ENCODE measurements around the gene MYLK. TPM values are rescaled to one million over a fixed set of nuclear protein-coding genes. Genes with fewer than 3 reads are reported as not detected.

MYLK gene
- total and polyA plus RNA-seq, 2 donors (not counting 1 experiment from before 2014, with no cell fraction given) = 0.51 TPM; not detected in 1

GRCh38 chr3:123864706-123865105 lies 19.4 kb downstream of the MYLK start:
- no peaks in the 10 kb centered on the region for H3K4me1 Mint-ChIP-seq
- no peaks in the 10 kb centered on the region for H3K9me3 Mint-ChIP-seq (ENCODE audit: insufficient read depth)
- Histone ChIP-seq H3K27me3 (replicated peaks in 1 of 4; ENCODE audit: control extremely low read depth in 1 of 4, control insufficient read depth in 3 of 4, insufficient read depth in 4 of 4, low read length in 3 of 4) (no peaks in the 10 kb centered on the region), H3K4me1 (ENCODE audit: control insufficient read depth in 2 of 2, insufficient read depth in 2 of 2, low read length in 2 of 2) (no peaks in the 10 kb centered on the region), H2AFZ (ENCODE audit: insufficient read depth, low read depth, low read length, poor library complexity, severe bottlenecking) (no peak overlapping the region), H4K20me1 (ENCODE audit: control insufficient read depth, insufficient read depth, low read length, poor library complexity, severe bottlenecking) (no peaks in the 10 kb centered on the region), H3K36me3 (replicated peaks in 1 of 2; ENCODE audit: control extremely low read depth in 1 of 2, control insufficient read depth in 1 of 2, extremely low read depth in 1 of 2, insufficient read depth in 2 of 2, low read length in 1 of 2) (no peaks in the 10 kb centered on the region), H3K27ac (ENCODE audit: low read length in 2 of 2) (no peak overlapping the region), H3K79me2 (ENCODE audit: control insufficient read depth, insufficient read depth, low read length) (no peaks in the 10 kb centered on the region), H3K4me3 (ENCODE audit: control extremely low read depth in 1 of 5, extremely low read depth in 1 of 5, insufficient read depth in 1 of 5, low read depth in 2 of 5, low read length in 4 of 5) (no peak overlapping the region), H3K9me3 (ENCODE audit: control extremely low read depth in 1 of 3, control insufficient read depth in 2 of 3, insufficient read depth in 1 of 3, low read length in 2 of 3) (no peaks in the 10 kb centered on the region), H3K9ac (ENCODE audit: low read length) (no peak overlapping the region), H3K4me2 (replicated peaks; ENCODE audit: low read depth, low read length, poor library complexity, severe bottlenecking) (no peak overlapping the region)
- TF ChIP-seq EZH2 (IDR thresholded peaks at IDR 0.05; ENCODE audit: borderline replicate concordance, insufficient read depth, low read depth, low read length, poor library complexity, severe bottlenecking) (no peak), CTCF (IDR thresholded peaks at IDR 0.05) (no peak)
- POLR2A ChIA-PET = no interaction called here
- no peak for ATAC-seq (ENCODE audit: low read depth)
- 100% methylated on average over 2 of the region's 4 CpGs for WGBS (ENCODE audit: insufficient coverage)
- intact Hi-C loops (cut with micrococcal nuclease) = no loop called here
- no peak for DNase-seq
- CTCF ChIA-PET = no interaction called here
- H3K27ac Mint-ChIP-seq = no peak overlapping the region
- H3K27me3 Mint-ChIP-seq = peaks cover 6% of the 10 kb centered on the region
- no peak overlapping the region for H3K4me3 Mint-ChIP-seq

GRCh38 chr3:123862152-123862551 lies 22.0 kb downstream of the MYLK start:
- intact Hi-C loops (cut with micrococcal nuclease) = no loop called here
- Mint-ChIP-seq H3K4me1 (no peaks in the 10 kb centered on the region), H3K9me3 (ENCODE audit: insufficient read depth) (no peaks in the 10 kb centered on the region), H3K27me3 (peaks cover 2% of the 10 kb centered on the region), H3K4me3 (no peak overlapping the region), H3K27ac (no peak overlapping the region)
- Histone ChIP-seq H3K27ac (ENCODE audit: low read length in 2 of 2) (no peak overlapping the region), H4K20me1 (ENCODE audit: control insufficient read depth, insufficient read depth, low read length, poor library complexity, severe bottlenecking) (no peaks in the 10 kb centered on the region), H3K4me3 (ENCODE audit: control extremely low read depth in 1 of 5, extremely low read depth in 1 of 5, insufficient read depth in 1 of 5, low read depth in 2 of 5, low read length in 4 of 5) (no peak overlapping the region), H3K79me2 (ENCODE audit: control insufficient read depth, insufficient read depth, low read length) (no peaks in the 10 kb centered on the region), H3K4me2 (replicated peaks; ENCODE audit: low read depth, low read length, poor library complexity, severe bottlenecking) (no peak overlapping the region), H2AFZ (ENCODE audit: insufficient read depth, low read depth, low read length, poor library complexity, severe bottlenecking) (no peak overlapping the region), H3K9me3 (ENCODE audit: control extremely low read depth in 1 of 3, control insufficient read depth in 2 of 3, insufficient read depth in 1 of 3, low read length in 2 of 3) (no peaks in the 10 kb centered on the region), H3K9ac (ENCODE audit: low read length) (no peak overlapping the region), H3K36me3 (replicated peaks in 1 of 2; ENCODE audit: control extremely low read depth in 1 of 2, control insufficient read depth in 1 of 2, extremely low read depth in 1 of 2, insufficient read depth in 2 of 2, low read length in 1 of 2) (no peaks in the 10 kb centered on the region), H3K4me1 (ENCODE audit: control insufficient read depth in 2 of 2, insufficient read depth in 2 of 2, low read length in 2 of 2) (no peaks in the 10 kb centered on the region), H3K27me3 (replicated peaks in 1 of 4; ENCODE audit: control extremely low read depth in 1 of 4, control insufficient read depth in 3 of 4, insufficient read depth in 4 of 4, low read length in 3 of 4) (no peaks in the 10 kb centered on the region)
- ATAC-seq (ENCODE audit: low read depth) (no peak), DNase-seq (no peak)
- ChIA-PET CTCF (no interaction called here), POLR2A (no interaction called here)
- TF ChIP-seq CTCF (IDR thresholded peaks at IDR 0.05) (no peak), EZH2 (IDR thresholded peaks at IDR 0.05; ENCODE audit: borderline replicate concordance, insufficient read depth, low read depth, low read length, poor library complexity, severe bottlenecking) (no peak)

Measured in B cell (primary cell).